ENCODE measurements around the gene SH3D19.
"Not testable (repeated sequence)": the region's sequence is repeated elsewhere in the genome, so short reads cannot be mapped to it uniquely, and the experiment has no call there.

SH3D19 gene

GRCh38 chr4:151325111-151325948, at the start of gene SH3D19:
Gene SH3D19 (minus strand): TSS chr4:151325605. CDS start chr4:151325352, 253 bp downstream.
- no peak for DNase-seq

GRCh38 chr4:151362404-151363164, 37.2 kb upstream of the SH3D19 start:
- peak; percentile 80 for DNase-seq

GRCh38 chr4:151361966-151362365, 36.6 kb upstream of the SH3D19 start:
- DNase-seq: no peak

- DNase-seq: no peak
Observed at GRCh38 chr4:151361126-151361525, 35.7 kb upstream of the SH3D19 start.

GRCh38 chr4:151359576-151359975, 34.2 kb upstream of the SH3D19 start:
- no peak for DNase-seq

- DNase-seq: no peak
Observed at GRCh38 chr4:151358266-151358665, 32.9 kb upstream of the SH3D19 start.

- no peak for DNase-seq
Observed at GRCh38 chr4:151356510-151356909, 31.1 kb upstream of the SH3D19 start.

- DNase-seq: no peak
Observed at GRCh38 chr4:151355155-151355554, 29.8 kb upstream of the SH3D19 start.

GRCh38 chr4:151347490-151348235, 22.3 kb upstream of the SH3D19 start:
- DNase-seq: no peak

GRCh38 chr4:151344948-151345347, 19.5 kb upstream of the SH3D19 start:
- no peak for DNase-seq

- no peak for DNase-seq
Observed at GRCh38 chr4:151340751-151341385, 15.5 kb upstream of the SH3D19 start.

- DNase-seq: no peak
Observed at GRCh38 chr4:151339467-151339866, 14.1 kb upstream of the SH3D19 start.

- no peak for DNase-seq
Observed at GRCh38 chr4:151331276-151332042, 6.1 kb upstream of the SH3D19 start.

GRCh38 chr4:151329217-151330007, 4.0 kb upstream of the SH3D19 start:
- no peak for DNase-seq

GRCh38 chr4:151325949-151326246, 493 bp upstream of the SH3D19 start:
- no peak for DNase-seq

- no peak for DNase-seq
Observed at GRCh38 chr4:151324752-151325110, 674 bp downstream of the SH3D19 start.

GRCh38 chr4:151324124-151324751, 1.2 kb downstream of the SH3D19 start:
- no peak for DNase-seq

GRCh38 chr4:151323667-151324066, 1.7 kb downstream of the SH3D19 start:
- no peak for DNase-seq

- DNase-seq: no peak
Observed at GRCh38 chr4:151322570-151322969, 2.8 kb downstream of the SH3D19 start.

- not testable (repeated sequence) for DNase-seq
Observed at GRCh38 chr4:151322161-151322560, 3.2 kb downstream of the SH3D19 start.

- DNase-seq: no peak
Observed at GRCh38 chr4:151321586-151321985, 3.8 kb downstream of the SH3D19 start.
